Smooth muscle cell (in vitro differentiated cells): ENCODE data around the gene TMEM69. TPM values are rescaled to one million over a fixed set of nuclear protein-coding genes. Genes with fewer than 3 reads are reported as not detected.
"Not testable (repeated sequence)": the region's sequence is repeated elsewhere in the genome, so short reads cannot be mapped to it uniquely, and the experiment has no call there.

ENCODE experiments used
- DNase-seq: peaks from one replicate; lab custom pipeline; 2025; ENCODE audit not compliant: unreplicated experiment; lab: John Stamatoyannopoulos, UW
- H2AFZ ChIP-seq: fragments of 200-600 bp; sonication (generic); 2 replicates; pipeline ENCODE4 v1.6.0; 2016; ENCODE audit warnings: antibody characterized with exemption, low read depth, mild to moderate bottlenecking
- H3F3A ChIP-seq: fragments of 200-600 bp; sonication (generic); 2 replicates; pipeline ENCODE4 v1.6.0; 2017; ENCODE audit warnings: antibody characterized with exemption, low read depth
- H3K27ac ChIP-seq: fragments of 200-600 bp; sonication (generic); 2 replicates; pipeline ENCODE4 v1.5.1; 2016; ENCODE audit warnings: low read depth, mild to moderate bottlenecking
- H3K27me3 ChIP-seq: fragments of 200-600 bp; sonication (generic); 2 replicates; pipeline ENCODE4 v1.6.1; 2016; ENCODE audit warnings: low read depth, mild to moderate bottlenecking
- H3K36me3 ChIP-seq: fragments of 200-600 bp; sonication (generic); 2 replicates; pipeline ENCODE4 v1.5.1; 2016; ENCODE audit warnings: low read depth
- H3K4me1 ChIP-seq: fragments of 200-600 bp; sonication (generic); 2 replicates; pipeline ENCODE4 v1.5.1; 2016; ENCODE audit warnings: low read depth
- H3K4me2 ChIP-seq: fragments of 200-600 bp; sonication (generic); 2 replicates; pipeline ENCODE4 v1.6.0; 2016; ENCODE audit warnings: mild to moderate bottlenecking
- H3K4me3 ChIP-seq: fragments of 200-600 bp; sonication (generic); 2 replicates; pipeline ENCODE4 v1.5.1; 2016; ENCODE audit warnings: mild to moderate bottlenecking
- H3K79me2 ChIP-seq: fragments of 200-600 bp; sonication (generic); 2 replicates; pipeline ENCODE4 v1.6.0; 2016; ENCODE audit warnings: low read depth, mild to moderate bottlenecking
- H3K9ac ChIP-seq: fragments of 200-600 bp; sonication (generic); 2 replicates; pipeline ENCODE4 v1.6.0; 2016; ENCODE audit warnings: low read depth
- H3K9me3 ChIP-seq: fragments of 200-600 bp; sonication (generic); replicated peaks from 2 replicates; pipeline ENCODE4 v1.5.1; 2016; ENCODE audit warnings: low read depth
- H4K20me1 ChIP-seq: fragments of 200-600 bp; sonication (generic); 2 replicates; pipeline ENCODE4 v1.6.0; 2016; ENCODE audit warnings: low read depth
- CTCF ChIP-seq: fragments of 200-600 bp; sonication (generic); IDR thresholded peaks from 2 replicates; pipeline ENCODE4 v1.5.1; 2017; ENCODE audit warnings: borderline replicate concordance, mild to moderate bottlenecking, antibody characterized with exemption; ENCODE audit not compliant: insufficient read depth, poor library complexity, severe bottlenecking
- WGBS: methylation state at CpG from one replicate; pipeline ENCODE4 v1.1.7; 2016; ENCODE audit warnings: low lambda C conversion rate; 5-methylcytosine and 5-hydroxymethylcytosine counted together
- polyA plus RNA-seq: library from polyadenylated mRNA; unstranded; fragments of >200 nt; fragmentation: Nextera tagmentation; extraction: Ambion mirVana; gene quantifications from 2 replicates; pipeline ENCODE4 v1.2.1, GENCODE V29; 2016
- total RNA-seq: library from RNA; depleted of rRNA; stranded (reverse); fragments of >200 nt; gene quantifications from 2 replicates; pipeline ENCODE4 v1.2.3, GENCODE V29; 2014

The TMEM69 gene
- total and polyA plus RNA-seq, 2 experiments from 2014 or later: 16.7 to 19.4 TPM

GRCh38 chr1:45721207-45721606, 33.2 kb downstream of the TMEM69 start:
- H3K9me3 ChIP-seq: no peaks in the 10 kb centered on the region
- no peak for DNase-seq
- no peak for TF ChIP-seq CTCF
- no peak overlapping the region for H2AFZ ChIP-seq
- no peak overlapping the region for H3K4me3 ChIP-seq
- whole genome bisulfite sequencing: 13% methylated on average over 1 of the region's 1 CpG
- H3K79me2 ChIP-seq: no peaks in the 10 kb centered on the region
- H3K27me3 ChIP-seq: no peaks in the 10 kb centered on the region
- no peaks in the 10 kb centered on the region for H3K4me1 ChIP-seq
- H4K20me1 ChIP-seq: no peaks in the 10 kb centered on the region
- H3F3A ChIP-seq: peaks cover 14% of the 10 kb centered on the region
- peak overlapping the region; percentile 45 for H3K4me2 ChIP-seq
- H3K36me3 ChIP-seq: no peaks in the 10 kb centered on the region
- H3K9ac ChIP-seq: no peak overlapping the region
- H3K27ac ChIP-seq: peak overlapping the region; percentile 76

GRCh38 chr1:45722809-45723208, 34.8 kb downstream of the TMEM69 start:
- H4K20me1 ChIP-seq: no peaks in the 10 kb centered on the region
- DNase-seq: no peak
- H3K9me3 ChIP-seq: no peaks in the 10 kb centered on the region
- peak overlapping the region; percentile 76 for H3K27ac ChIP-seq
- H3K4me2 ChIP-seq: peak overlapping the region; percentile 51
- H3K79me2 ChIP-seq: no peaks in the 10 kb centered on the region
- peaks cover 14% of the 10 kb centered on the region for H3F3A ChIP-seq
- H3K9ac ChIP-seq: no peak overlapping the region
- 75% methylated on average over 3 of the region's 3 CpGs for WGBS
- TF ChIP-seq CTCF: no peak
- no peaks in the 10 kb centered on the region for H3K27me3 ChIP-seq
- H2AFZ ChIP-seq: no peak overlapping the region
- H3K4me3 ChIP-seq: no peak overlapping the region
- no peaks in the 10 kb centered on the region for H3K36me3 ChIP-seq
- H3K4me1 ChIP-seq: no peaks in the 10 kb centered on the region

- H3K9ac ChIP-seq: no peak overlapping the region
- H3K79me2 ChIP-seq: no peaks in the 10 kb centered on the region
- H3K4me1 ChIP-seq: no peaks in the 10 kb centered on the region
- H3K9me3 ChIP-seq: no peaks in the 10 kb centered on the region
- no peak overlapping the region for H3K4me2 ChIP-seq
- no peak for TF ChIP-seq CTCF
- H3K4me3 ChIP-seq: no peak overlapping the region
- no peaks in the 10 kb centered on the region for H4K20me1 ChIP-seq
- H3K36me3 ChIP-seq: no peaks in the 10 kb centered on the region
- peak overlapping the region; percentile 76 for H3K27ac ChIP-seq
- H2AFZ ChIP-seq: no peak overlapping the region
- peaks cover 14% of the 10 kb centered on the region for H3F3A ChIP-seq
- H3K27me3 ChIP-seq: no peaks in the 10 kb centered on the region
- no peak for DNase-seq
Measured at GRCh38 chr1:45723248-45723930, 35.4 kb downstream of the TMEM69 start.

- not testable (repeated sequence) for DNase-seq, H3K4me1 ChIP-seq, H3K27me3 ChIP-seq, H2AFZ ChIP-seq, H3K36me3 ChIP-seq, H3K4me2 ChIP-seq, H3K79me2 ChIP-seq, H3K27ac ChIP-seq, H3K9ac ChIP-seq, H3K4me3 ChIP-seq, H3K9me3 ChIP-seq, H4K20me1 ChIP-seq
- H3F3A ChIP-seq: peaks cover 14% of the 10 kb centered on the region
- 96% methylated on average over 9 of the region's 9 CpGs for WGBS
Measured at GRCh38 chr1:45726007-45726406, 38.0 kb downstream of the TMEM69 start.
